Activated CD8-positive, alpha-beta memory T cell treated with anti-CD3 and anti-CD28 coated beads for 36 hours (primary cell): ENCODE data around the gene SIM2. TPM values are rescaled to one million over a fixed set of nuclear protein-coding genes. Genes with fewer than 3 reads are reported as not detected.

Experiments used
- CTCF ChIA-PET: fragments of 350-600 bp; sonication (Branson Sonifier 250); formaldehyde crosslinking; loops from one replicate; lab custom pipeline; 2021; ENCODE audit warnings: antibody characterized with exemption; lab: Charles Lee
- POLR2A ChIA-PET: fragments of 350-600 bp; sonication (Branson Sonifier 250); formaldehyde crosslinking; loops from one replicate; lab custom pipeline; 2021; ENCODE audit warnings: antibody characterized with exemption; lab: Charles Lee
- total RNA-seq, 2 experiments: library from RNA; stranded (reverse); gene quantifications; one replicate each; pipeline ENCODE4 v1.2.3, GENCODE V29; 2021

SIM2 gene
- total RNA-seq, 2 experiments from 2014 or later = not detected

DNA sequence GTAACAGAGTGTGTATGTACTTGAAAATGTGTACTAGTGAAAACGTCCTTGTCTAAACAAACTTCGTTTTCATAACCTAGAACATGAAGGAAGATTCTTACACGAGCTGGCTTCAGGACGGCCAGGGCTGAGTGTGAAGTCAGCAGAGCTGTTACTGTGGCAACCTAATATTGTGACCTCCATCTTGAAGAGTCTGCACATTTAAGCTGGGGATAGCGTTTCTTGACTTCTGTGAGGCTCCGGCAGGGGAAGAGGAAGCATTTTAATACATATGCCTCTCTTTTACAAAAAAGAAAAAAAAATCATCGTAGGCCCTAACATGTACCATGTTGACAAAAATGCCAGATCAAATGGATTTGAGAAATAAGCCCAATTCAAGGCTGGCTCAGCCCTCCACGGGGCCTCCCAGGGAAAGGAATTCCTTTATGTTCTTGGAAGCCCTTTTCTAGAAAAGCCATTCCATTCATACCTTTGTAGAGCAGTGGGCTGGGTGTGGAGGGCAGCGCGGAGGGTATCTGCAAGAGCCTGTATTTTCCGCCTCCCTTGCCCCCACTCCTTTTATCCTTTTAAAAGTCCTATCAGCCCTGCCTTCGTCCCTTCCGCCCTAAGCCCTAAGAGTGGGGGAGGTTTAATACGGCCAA, 51.1 kb downstream of the SIM2 start:
- ChIA-PET CTCF (no interaction called here), POLR2A (no interaction called here)

DNA sequence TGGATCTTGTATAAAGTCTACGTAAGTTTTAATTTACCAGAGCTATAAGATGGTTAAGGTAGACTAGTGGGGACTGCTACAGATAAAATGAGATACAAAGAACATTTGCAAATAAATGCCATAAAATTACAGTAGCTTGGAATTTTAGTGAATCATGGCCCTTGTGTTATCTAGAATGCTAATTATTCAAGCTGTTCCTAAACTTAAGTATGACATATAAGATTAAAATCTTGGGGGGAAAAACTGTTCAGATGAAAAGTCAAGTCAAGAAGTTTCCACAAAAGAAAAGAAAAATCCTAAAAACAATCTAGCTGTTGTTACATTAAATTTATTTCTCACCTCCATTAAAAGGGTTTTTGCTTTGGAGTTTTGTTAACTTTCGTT, 51.7 kb downstream of the SIM2 start:
- CTCF ChIA-PET = no interaction called here

DNA sequence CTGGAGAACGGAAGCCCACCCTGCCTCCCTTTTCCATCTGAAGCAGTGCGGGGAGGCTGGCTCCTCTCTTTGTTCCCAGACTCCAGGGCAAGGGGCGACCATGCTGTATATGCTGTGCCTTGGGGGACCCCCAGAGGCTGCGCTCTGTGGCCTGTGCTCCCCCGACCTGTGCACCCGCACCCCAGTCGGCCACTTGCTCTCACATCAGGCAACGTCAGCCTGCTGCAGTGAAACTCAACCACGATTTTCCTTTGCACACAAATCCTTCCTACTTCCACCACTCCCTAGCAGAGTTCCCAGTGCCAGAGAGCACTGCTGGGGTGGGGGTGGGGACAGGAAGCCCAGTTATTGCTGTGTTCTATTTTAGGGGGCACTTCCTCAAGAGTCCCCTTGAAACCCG, 52.5 kb downstream of the SIM2 start:
- CTCF ChIA-PET = no interaction called here
- POLR2A ChIA-PET = no interaction called here

More for the DNA sequence above, 51.7 kb downstream of the SIM2 start:
- POLR2A ChIA-PET = no interaction called here

DNA sequence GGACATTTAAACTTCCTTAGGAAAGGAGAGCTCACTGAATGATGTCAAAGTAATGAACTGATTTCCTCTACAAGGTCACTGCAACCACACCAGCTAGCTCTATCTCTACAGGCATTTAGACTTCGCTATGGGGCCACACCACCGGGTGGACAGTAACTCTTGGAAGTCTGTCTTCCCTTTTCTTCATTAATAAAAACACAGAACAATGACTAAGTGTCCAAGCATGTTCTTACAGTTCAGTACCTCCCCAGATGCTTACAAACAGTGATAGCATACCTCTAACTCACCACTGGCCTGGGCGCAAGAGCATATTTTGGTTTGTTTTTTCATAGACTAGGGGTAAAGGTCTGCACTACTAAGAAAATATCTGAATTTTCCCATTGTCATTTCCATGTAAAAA, 54.6 kb downstream of the SIM2 start:
- CTCF ChIA-PET = no interaction called here
- POLR2A ChIA-PET = no interaction called here

DNA sequence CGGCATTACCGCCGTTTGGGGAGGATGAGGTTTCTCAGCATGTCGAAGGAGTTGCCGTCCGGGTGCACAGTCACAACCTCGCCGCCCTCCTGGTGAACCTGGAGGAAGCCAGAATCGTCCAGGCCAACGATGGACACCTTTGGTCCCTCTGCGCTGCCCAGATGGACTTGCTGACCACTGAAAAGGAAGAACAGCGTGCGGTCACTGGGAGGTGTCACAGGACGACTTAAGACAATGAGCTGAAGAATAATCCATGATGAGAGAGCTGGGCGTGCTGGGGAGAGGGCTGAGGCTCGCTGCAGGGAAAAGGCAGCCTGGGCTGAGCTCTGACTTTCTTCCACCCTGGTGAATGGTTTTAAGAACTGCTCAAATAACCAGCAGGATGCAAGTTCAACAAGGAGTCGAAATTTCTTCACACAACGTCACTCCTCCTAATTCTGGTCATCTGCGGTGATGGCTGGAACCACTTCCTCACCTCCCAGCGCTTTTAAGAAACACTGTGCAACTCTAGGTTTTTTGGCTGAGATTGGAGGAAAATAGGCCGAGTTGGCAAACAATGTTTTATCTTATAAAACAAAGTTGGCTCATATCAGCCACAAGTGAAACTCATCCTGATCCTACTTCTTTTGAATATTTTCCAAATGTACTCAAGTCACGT, 55.5 kb downstream of the SIM2 start:
- CTCF ChIA-PET = no interaction called here

DNA sequence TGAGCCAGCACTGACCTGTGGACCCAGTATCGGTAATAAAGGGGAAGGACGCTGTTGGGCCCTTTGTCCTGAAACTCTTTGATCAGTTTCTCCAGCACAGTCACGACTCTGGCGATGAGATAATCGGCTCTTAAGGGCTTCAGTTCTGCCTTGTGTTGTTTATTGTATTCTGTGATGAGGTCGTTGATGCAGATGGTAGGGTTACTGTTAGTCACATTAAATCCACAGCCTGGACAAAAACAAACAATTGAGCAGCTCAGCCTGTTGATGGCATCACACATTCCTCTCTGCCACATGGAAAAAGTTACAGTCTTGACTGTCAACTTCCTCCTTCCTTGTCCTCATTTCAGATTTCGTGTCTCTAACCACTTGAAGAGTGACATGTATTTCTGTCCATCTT, 57.6 kb downstream of the SIM2 start:
- ChIA-PET CTCF (no interaction called here), POLR2A (no interaction called here)

More for the DNA sequence above, 55.5 kb downstream of the SIM2 start:
- POLR2A ChIA-PET = no interaction called here

DNA sequence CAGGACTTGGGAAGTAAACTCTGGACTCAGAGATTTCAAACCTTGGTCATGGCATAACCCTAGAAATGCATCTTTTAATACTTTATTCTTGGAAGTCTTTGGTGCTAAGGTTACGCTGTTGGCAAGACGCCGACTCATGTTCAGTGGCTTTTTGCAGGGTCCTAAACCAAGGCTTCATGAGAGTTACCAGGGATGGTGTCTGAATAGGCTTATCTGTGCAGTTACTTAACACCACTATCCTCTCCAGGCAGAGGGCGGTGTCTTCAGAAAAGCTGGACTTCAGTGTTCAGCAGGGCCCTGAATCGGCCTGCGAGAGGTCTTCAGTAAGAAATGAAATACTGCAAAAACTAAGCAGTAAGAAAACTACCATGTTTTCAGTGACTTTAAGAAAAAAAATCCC, 58.3 kb downstream of the SIM2 start:
- ChIA-PET CTCF (no interaction called here), POLR2A (no interaction called here)

DNA sequence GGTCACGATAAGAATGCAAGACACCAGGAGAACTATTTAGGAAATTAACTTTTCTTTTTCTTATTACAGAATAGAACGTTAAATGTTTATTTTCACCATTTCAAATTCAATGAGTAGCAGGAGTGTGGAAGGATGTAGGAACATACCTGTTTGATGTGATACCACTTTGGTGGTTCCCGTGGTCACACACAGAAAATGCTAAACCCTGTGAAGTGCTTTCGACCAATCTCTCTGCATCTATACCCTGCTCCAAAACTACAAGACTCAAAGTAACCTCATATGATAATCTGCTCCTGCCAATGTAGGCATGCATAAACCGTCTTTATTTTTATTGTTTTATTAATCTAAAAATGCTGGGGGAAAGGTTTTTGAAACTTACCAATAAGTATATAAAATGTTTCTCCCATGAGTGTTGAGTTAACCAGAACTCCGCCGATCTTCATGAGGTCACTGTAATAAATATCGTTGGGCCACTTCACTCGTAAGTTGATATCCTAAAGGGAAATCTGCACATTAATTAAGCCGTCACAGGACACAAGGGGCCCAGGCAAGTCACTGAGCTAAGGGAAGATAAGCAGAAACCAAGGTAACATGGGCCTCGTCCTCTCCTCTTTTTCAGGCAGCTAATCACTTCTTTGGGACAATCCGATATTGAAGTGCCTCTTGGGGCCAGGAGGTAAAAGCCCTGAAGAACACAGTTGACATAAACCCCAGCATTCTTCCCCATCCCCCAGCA, 60.6 kb downstream of the SIM2 start:
- CTCF ChIA-PET = no interaction called here
- POLR2A ChIA-PET = no interaction called here

DNA sequence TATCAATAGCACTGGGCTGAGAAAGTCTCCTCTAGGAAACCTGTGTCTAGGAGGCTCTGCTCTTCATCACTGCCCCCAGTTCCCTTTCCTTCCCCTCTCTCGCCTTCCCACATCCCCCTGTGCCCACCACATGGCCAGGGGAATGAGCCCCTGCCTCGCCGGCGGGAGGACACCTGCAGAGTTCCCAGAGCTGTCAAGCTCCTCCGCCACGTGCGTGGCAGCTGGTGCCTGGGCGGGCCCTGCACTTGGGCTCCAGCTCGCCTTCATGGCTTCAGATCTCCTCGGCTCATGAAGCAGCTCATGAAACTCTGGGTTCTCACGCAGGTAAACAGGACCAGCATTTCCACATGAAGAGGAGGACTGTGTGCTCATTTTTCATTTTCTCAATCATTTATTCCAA, 62.8 kb downstream of the SIM2 start:
- CTCF ChIA-PET = no interaction called here
- POLR2A ChIA-PET = no interaction called here

DNA sequence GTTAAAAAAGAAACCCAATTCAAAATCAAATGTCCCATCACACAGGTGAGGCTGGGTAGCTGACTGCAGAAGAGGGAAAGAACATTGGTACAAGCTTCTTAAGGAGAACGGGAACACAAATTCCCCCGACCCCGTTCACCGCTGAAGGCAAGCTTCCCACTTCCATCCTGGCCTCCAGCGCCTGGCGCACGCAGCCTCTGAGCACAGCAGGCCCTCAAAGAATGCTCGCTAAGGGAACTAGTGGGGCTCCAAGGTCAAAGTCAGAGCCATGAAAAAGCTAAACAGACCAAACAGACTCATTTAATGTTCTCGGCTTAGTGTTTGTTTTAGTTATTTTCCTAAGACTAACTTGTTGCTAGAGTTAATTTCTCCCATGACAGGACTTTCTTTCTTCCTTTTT, 63.7 kb downstream of the SIM2 start:
- POLR2A ChIA-PET = no interaction called here
- CTCF ChIA-PET = no interaction called here

DNA sequence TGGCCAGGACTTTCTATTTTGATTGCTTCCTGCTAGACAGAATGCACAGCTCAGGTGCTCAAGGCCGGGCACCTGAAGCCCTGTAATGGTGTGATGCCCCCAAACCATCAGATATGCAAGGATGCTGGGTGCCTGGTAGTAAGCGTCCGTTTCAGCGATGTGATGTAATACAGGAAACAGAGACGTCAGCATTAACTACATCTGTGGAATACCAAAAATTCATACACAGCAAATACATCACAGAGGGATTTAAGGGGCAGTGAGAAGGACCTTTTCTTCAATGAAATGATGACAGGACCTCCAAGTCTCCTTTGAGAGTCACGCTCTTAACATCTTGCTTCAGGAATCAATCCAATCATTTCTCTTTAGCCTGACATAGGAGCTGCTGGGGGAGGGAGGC, 64.4 kb downstream of the SIM2 start:
- POLR2A ChIA-PET = no interaction called here
- CTCF ChIA-PET = no interaction called here

DNA sequence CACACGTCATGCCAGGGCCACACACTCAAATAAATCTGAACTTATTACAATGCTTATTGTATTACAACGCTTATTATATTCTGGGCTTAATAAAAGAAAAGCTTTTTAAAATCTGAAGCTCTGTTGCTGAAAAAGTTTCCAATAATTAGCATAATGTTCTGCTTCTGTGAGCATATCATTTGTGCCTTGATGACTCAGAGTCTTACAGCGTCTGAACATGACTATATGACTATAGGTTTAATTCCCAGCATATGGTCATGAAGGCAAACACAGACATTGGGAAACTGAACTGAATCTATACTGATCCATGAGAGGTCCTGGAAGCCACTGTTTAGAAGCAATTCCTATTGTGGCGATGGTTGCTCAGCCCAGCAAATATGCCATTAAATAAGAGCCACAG, 66.3 kb downstream of the SIM2 start:
- ChIA-PET CTCF (no interaction called here), POLR2A (no interaction called here)

DNA sequence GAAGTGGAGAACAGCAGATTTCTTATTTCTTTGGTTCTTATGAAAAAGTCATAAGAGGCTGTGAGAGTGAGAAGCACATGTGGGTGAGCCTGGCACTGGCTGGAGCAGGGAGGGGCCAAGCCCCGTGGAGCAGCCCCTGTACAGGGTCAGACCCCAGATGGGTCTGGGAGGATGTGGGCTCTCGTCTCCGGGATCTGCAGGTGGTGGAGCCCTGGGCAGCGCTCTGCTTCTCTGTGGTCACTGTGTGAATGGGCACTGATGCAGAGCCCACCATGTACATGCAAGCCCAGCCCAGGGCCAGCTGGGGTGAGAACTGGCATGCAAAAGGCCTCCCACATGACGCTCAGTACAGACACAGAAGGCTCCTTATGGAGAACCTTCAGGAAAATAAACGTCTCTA, 67.6 kb downstream of the SIM2 start:
- POLR2A ChIA-PET = no interaction called here

DNA sequence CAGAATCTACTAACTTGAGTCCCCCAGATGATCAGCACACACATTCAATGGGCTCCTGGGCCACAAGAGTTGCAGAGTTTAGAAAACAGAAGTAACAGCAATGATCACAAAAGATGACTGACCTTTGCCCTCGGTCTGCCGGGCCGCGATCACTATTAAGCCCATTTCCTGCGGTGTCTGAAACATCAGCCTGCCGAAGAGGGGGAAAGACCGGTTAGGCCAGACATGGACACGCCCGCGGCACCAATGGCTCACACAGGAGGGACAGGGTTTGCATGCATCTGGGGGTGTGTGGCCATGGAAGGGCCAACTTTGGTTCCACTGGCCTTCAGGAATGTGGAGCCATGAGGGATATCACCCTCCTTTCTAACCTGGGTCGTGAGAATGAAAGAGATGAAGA, 68.2 kb downstream of the SIM2 start:
- ChIA-PET CTCF (no interaction called here), POLR2A (no interaction called here)

More for the DNA sequence above, 67.6 kb downstream of the SIM2 start:
- CTCF ChIA-PET = no interaction called here

DNA sequence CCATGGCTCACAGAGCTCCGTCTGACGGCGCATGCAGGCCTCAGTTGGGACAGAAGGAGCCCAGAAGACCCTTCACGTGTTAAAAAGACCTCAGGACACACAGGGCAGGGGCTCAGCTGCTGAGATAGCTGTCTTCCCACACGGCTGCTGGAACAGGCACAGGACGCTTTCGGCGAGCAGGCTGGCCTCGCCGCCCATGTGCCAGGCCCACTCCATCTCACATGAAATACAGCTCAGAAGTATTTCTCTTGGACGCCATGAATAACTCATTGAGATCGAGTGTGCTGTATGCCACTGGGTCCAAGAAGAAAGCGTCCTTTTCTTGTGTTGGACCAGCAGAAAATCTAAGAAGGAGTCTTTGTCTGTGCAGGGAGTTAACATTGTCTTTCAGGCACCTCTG, 69.6 kb downstream of the SIM2 start:
- CTCF ChIA-PET = no interaction called here
- POLR2A ChIA-PET = no interaction called here

DNA sequence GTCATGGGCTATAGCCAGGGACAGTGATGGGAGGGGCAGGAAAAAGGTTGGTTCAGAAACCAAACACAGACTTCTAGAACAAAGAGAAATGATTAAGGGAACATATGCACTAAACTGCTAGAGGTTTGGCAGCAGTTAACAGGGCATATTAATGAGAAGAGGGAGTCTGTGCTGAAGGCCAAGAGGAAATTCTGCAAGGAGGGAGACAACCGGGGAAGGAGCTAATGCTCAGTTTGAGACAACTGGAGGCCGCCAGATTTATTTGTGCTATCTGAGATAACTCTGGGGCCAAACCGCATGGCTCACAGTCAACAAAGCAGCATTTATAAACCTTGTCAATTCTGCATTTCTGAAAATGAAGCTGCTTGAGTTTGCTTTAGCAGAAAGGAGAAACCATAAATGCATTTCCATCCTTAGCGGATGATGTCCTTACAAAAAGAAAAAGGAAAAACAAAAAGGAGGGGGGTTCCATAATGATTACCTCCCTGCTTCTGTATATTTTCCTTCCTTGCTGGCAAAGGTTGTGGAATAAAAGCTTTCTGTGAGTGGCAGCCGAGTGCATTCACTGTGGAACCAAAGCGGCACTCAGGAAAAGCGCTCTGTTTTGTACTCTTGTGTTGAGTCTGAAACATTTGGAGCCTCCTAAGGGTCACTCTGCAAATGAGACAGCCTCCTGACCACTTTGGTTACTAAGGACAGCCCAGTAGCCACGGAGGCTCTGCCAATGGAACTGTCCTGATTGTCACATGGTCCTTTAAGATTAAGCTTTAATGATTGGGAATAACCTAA, 70.3 kb downstream of the SIM2 start:
- ChIA-PET POLR2A (no interaction called here), CTCF (interaction anchor here (0.9 kb wide), 1 partner anchor 24 kb away, joined by 3 read pairs; no protein-coding TSS in a partner anchor)

DNA sequence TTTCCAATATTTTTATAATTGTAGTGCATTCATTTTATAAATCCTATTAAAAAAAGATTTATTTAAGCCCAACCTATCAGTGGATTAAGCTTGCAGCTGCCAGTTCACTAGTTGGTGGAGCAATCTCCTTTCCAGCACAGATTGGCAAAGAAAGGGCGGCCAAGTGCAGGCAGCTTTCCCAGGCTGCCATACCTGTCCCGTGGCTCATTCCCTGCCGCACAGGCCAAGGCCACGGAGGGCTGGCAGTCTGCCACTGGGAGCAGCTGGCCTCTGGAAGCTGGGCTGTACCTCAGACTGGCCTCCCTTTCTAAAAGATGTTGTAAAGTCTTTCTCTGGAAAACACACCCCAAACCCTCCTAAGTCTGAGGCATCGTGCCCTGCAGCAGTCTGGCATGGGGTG, 74.2 kb downstream of the SIM2 start:
- ChIA-PET CTCF (interaction anchor here (1.0 kb wide), 1 partner anchor 107 kb away, joined by 3 read pairs; no protein-coding TSS in a partner anchor), POLR2A (no interaction called here)

DNA sequence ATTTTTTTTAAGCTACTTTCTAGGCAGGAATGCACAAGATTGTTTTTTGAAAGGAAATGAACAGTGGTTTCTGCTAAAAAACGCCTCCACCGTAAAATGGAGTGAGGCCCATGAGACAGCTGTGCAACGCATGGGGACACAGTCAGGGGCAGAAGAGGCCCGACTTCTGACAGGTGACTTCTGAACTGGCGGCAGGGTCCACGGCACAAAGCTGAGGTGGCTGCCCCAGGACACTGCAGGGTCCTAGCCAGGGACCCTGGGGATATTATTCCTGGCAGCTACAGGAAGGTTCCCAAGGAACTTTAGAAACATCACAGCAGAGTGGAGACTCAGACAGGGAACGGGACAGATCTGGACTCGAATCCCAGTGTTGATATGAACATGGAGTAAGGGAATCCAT, 75.1 kb downstream of the SIM2 start:
- ChIA-PET POLR2A (no interaction called here), CTCF (no interaction called here)

DNA sequence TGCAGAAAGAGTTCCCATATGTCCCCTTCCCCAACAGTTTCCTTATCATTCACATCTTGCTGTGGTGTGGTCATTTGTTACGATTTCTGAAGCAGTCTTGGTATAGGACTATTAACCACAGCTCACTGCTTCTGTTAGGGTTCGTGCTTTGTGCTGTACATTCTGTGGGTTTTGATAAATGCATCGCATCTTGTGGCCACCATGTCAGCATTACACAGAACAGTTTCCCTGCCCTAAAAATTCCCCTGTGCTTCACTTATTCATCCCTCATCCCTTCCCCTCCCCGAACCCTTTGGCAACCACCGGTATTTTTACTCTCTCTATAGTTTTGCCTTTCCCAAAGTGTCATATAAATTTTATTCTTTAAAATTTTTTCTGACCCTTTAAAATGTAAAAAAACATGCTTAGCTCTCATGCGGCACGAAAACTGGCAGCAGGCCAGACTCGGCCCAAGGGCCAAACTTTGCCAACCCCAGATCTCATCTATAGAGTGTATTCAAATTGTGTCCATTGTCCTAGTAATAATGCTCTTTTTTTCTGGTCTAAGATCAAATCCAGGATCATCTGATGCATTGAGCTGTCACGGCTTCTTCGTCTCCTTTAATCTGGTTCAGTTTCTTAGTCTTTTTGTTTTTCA, 78.2 kb downstream of the SIM2 start:
- CTCF ChIA-PET = no interaction called here
- POLR2A ChIA-PET = no interaction called here

DNA sequence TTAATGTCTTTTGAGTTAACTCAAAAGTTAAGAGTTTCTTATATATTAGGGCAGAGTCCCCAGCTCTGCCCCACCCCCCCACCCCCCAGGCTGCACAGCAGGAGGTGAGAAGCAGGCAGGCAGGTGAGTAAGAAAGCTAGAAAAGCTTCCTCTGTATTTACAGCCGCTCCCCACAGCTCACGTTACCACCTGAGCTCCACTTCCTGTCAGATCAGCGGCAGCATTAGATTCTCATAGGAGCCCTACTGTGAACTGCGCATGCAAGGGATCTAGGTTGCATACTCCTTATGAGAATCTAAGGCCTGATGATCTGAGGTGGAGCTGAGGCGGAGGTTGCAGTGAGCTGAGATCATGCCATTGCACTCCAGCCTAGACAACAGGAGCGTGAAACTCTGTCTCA, 81.9 kb downstream of the SIM2 start:
- CTCF ChIA-PET = no interaction called here
- POLR2A ChIA-PET = no interaction called here
